Effector memory CD4-positive, alpha-beta T cell (primary cell): Measurements from ENCODE around the gene SENP1.

ENCODE experiments used
- DNase-seq, 3 donors: peaks; one replicate each; pipeline ENCODE4 v3.0.0-alpha.2; 2020
- H3K27ac ChIP-seq: 2 replicates; pipeline ENCODE4 v1.7.0; 2013; ENCODE audit warnings: mild to moderate bottlenecking, low read length, moderate library complexity; ENCODE audit not compliant: insufficient read depth, poor library complexity, severe bottlenecking
- H3K27me3 ChIP-seq: replicated peaks from 2 replicates; pipeline ENCODE4 v1.7.0; 2013; ENCODE audit warnings: mild to moderate bottlenecking, low read length; ENCODE audit not compliant: insufficient read depth, control insufficient read depth, poor library complexity, severe bottlenecking
- H3K36me3 ChIP-seq: 2 replicates; pipeline ENCODE4 v1.7.0; 2013; ENCODE audit warnings: mild to moderate bottlenecking, low read length, moderate library complexity; ENCODE audit not compliant: control insufficient read depth, insufficient read depth
- H3K4me1 ChIP-seq: 2 replicates; pipeline ENCODE4 v1.7.0; 2013; ENCODE audit warnings: low read length, mild to moderate bottlenecking; ENCODE audit not compliant: control insufficient read depth, insufficient read depth, poor library complexity, severe bottlenecking
- H3K4me3 ChIP-seq: 2 replicates; pipeline ENCODE4 v1.7.0; 2013; ENCODE audit warnings: low read length, low read depth, mild to moderate bottlenecking; ENCODE audit not compliant: insufficient read depth, poor library complexity, severe bottlenecking
- H3K9me3 ChIP-seq: 2 replicates; pipeline ENCODE4 v1.7.0; 2013; ENCODE audit warnings: mild to moderate bottlenecking, low read length, moderate library complexity; ENCODE audit not compliant: control insufficient read depth

Gene SENP1

DNA sequence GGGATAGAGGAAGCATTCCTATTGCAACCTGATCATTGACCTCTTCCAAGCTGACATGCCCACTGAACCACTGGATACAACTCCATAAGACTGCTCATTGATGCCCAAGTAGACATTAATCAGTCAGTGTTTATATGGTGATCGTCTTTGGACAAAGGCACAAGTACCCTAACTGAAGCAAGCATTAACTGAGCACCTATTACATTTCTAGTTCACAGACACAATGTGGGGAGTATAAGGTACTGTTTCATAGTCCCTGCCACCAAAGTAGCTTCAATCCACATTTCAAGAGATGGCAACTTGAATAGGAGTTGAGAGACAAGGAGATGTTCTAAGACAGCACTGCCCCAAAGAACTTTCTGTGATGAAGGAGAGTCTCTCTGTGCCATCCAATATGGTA is 90.8 kb downstream of the SENP1 start:
- Histone ChIP-seq H3K27ac (no peak overlapping the region), H3K4me3 (no peak overlapping the region), H3K27me3 (no peaks in the 10 kb centered on the region), H3K9me3 (no peaks in the 10 kb centered on the region), H3K36me3 (no peaks in the 10 kb centered on the region), H3K4me1 (no peaks in the 10 kb centered on the region)
- no peak for DNase-seq

DNA sequence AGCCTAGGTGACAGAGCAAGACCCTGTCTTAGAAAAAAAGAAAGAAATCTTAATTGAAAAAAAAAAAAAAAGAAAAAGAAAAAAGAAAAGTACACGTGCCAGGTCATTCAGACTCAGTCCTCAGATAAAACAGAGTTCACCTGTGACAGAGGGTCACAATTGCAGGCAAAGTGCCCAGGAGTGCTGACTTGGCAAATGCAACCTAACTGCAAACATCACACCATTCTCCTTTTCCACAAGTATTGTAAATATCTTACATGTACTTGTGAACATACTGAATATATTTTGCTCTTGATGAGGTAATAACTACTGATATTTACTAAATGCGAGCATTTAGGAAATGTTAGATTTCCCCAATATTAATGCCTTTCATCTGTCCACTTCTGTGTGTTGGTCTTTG is 92.6 kb downstream of the SENP1 start:
- H3K27ac ChIP-seq: no peak overlapping the region
- no peaks in the 10 kb centered on the region for H3K36me3 ChIP-seq
- no peak overlapping the region for H3K4me3 ChIP-seq
- no peaks in the 10 kb centered on the region for H3K27me3 ChIP-seq
- no peaks in the 10 kb centered on the region for H3K4me1 ChIP-seq
- no peaks in the 10 kb centered on the region for H3K9me3 ChIP-seq
- no peak for DNase-seq

DNA sequence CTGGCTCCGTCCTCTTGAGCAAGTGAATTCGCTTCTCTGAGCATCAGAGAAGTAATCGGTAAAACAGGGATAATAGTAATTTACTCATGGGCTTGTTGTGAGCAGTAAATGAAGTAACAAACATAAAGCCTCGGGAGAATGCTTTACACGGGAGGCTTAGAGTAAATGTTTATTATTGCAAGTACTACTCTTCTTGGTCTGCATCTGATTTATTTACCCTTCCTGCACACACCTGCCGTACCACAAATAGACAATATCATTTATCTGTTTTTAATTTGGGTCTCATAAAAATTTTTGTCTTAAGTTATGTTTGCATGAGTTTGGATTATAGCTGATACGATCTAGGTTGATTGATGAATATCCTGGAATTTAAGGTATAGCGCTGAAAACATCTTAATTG is 93.8 kb downstream of the SENP1 start:
- Histone ChIP-seq H3K4me1 (no peaks in the 10 kb centered on the region), H3K9me3 (no peaks in the 10 kb centered on the region), H3K36me3 (no peaks in the 10 kb centered on the region), H3K4me3 (no peak overlapping the region), H3K27me3 (peaks cover 2% of the 10 kb centered on the region), H3K27ac (no peak overlapping the region)
- DNase-seq: no peak

DNA sequence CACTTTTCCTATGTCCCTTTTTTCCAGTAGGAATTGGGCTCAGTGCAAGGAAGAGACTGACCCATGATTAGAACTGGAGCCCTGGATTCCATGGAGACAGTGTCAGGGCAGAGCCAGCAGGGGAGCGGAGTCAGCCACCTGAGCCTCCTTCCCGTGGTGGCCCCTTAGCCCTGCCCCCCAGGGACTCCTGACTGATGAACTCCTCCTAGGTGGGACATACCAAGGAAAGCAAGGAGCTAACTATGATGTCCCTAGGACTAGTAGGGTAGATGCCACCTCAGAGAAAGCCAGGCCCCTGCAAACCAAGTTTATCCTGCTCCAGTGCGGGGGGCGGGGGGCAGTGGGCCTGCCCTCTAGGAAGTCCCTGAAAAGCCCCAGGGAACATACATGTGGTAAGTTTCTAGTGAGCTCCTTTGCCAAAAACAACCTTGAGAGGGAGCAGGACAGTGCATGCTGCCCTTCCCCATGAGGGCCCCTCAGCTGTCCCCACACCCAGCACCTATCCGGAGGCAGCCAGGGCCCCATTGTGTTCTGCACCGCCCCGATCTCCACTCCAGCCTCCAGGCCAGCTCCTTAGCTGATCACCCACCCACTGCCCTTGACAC is 95.4 kb downstream of the SENP1 start:
- Histone ChIP-seq H3K4me1 (no peaks in the 10 kb centered on the region), H3K4me3 (no peak overlapping the region), H3K27ac (no peak overlapping the region), H3K27me3 (peaks cover 17% of the 10 kb centered on the region), H3K36me3 (no peaks in the 10 kb centered on the region), H3K9me3 (no peaks in the 10 kb centered on the region)
- no peak for DNase-seq

DNA sequence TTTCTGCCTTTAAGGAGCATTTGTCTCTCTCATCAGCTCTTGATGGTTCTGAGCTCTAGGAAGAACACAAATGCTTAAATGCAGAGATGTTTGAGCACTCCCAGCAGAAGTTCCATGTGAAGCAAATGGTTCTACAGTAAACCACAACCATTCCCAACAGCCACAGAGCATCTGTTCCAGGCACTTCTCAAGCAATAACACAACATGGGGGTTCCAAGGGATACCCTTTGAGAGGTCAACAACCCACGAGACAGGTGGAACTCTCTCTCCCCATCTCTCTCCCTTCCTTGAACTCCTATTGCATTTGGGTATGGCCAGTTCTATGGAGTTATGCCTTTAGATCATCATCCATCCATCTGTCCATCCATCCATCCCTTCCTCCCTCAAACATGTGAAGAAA is 96.4 kb downstream of the SENP1 start:
- no peak for DNase-seq
- H3K4me1 ChIP-seq: peaks cover 9% of the 10 kb centered on the region
- no peaks in the 10 kb centered on the region for H3K36me3 ChIP-seq
- no peak overlapping the region for H3K4me3 ChIP-seq
- peaks cover 27% of the 10 kb centered on the region for H3K27me3 ChIP-seq
- no peak overlapping the region for H3K27ac ChIP-seq
- H3K9me3 ChIP-seq: no peaks in the 10 kb centered on the region

DNA sequence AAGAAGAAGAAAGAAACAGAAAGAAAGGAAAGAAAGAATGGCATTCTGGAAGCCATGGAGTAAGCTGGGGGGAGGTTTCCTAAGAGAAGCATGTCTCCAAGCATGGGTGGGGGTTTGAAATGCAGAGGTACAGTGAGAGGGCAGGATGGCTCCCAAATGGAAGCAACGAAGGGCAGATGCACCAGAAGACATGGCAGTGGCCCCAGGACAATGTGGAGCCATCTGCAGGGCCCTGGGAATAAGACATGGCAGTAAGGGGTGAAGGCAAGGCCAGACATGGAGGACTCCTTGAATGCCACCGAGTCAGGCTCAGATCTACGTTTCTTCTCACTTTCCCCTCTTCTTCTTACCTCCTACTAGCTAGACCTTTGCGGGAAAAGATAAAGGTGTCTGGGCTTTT is 96.9 kb downstream of the SENP1 start:
- Histone ChIP-seq H3K27ac (no peak overlapping the region), H3K27me3 (peaks cover 32% of the 10 kb centered on the region), H3K4me1 (peaks cover 14% of the 10 kb centered on the region), H3K4me3 (no peak overlapping the region), H3K36me3 (no peaks in the 10 kb centered on the region), H3K9me3 (no peaks in the 10 kb centered on the region)
- DNase-seq: no peak

- Histone ChIP-seq H3K27ac (no peak overlapping the region), H3K36me3 (no peaks in the 10 kb centered on the region), H3K9me3 (no peaks in the 10 kb centered on the region), H3K4me3 (no peak overlapping the region), H3K27me3 (peaks cover 38% of the 10 kb centered on the region), H3K4me1 (peaks cover 20% of the 10 kb centered on the region)
- DNase-seq: no peak
These were observed 97.5 kb downstream of the SENP1 start for GRCh38 chr12:48008349-48008748.

DNA sequence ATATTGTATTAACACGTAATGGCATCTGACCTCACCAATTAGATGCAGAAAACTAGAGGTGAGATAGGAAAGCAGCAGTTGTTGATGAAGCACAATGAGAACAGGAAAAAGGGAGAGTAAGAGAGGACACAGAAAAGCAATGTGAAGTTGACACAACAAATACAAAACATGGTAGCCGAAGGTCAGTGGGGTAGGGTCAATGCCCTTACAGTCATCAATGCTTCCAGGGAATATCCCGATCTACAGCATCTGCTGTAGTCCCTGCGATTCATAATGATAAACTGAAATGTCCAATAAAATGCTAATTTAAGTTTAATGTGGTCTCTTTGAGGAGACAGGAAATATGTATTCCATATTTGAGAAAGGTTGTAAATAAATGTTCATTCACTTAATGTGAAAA is 98.7 kb downstream of the SENP1 start:
- Histone ChIP-seq H3K9me3 (no peaks in the 10 kb centered on the region), H3K27ac (no peak overlapping the region), H3K36me3 (no peaks in the 10 kb centered on the region), H3K4me1 (peaks cover 31% of the 10 kb centered on the region), H3K27me3 (peaks cover 48% of the 10 kb centered on the region), H3K4me3 (no peak overlapping the region)
- no peak for DNase-seq

DNA sequence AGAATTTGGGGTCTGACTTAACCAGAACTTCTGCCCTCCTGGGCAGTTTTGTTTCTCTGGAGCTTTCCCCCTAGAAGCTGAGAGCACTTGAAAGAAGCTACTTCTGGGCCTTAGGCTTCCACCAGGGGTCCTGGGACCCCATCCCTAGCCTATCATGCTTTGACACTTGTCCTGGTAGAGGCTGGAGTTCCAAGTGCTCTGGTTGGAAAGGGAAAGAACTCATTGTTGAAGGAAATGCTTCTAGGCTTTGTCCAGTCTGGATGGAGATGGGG is 100.2 kb downstream of the SENP1 start:
- Histone ChIP-seq H3K27ac (no peak overlapping the region), H3K9me3 (no peaks in the 10 kb centered on the region), H3K4me3 (no peak overlapping the region), H3K27me3 (peaks cover 63% of the 10 kb centered on the region), H3K4me1 (peaks cover 45% of the 10 kb centered on the region), H3K36me3 (no peaks in the 10 kb centered on the region)
- no peak for DNase-seq

DNA sequence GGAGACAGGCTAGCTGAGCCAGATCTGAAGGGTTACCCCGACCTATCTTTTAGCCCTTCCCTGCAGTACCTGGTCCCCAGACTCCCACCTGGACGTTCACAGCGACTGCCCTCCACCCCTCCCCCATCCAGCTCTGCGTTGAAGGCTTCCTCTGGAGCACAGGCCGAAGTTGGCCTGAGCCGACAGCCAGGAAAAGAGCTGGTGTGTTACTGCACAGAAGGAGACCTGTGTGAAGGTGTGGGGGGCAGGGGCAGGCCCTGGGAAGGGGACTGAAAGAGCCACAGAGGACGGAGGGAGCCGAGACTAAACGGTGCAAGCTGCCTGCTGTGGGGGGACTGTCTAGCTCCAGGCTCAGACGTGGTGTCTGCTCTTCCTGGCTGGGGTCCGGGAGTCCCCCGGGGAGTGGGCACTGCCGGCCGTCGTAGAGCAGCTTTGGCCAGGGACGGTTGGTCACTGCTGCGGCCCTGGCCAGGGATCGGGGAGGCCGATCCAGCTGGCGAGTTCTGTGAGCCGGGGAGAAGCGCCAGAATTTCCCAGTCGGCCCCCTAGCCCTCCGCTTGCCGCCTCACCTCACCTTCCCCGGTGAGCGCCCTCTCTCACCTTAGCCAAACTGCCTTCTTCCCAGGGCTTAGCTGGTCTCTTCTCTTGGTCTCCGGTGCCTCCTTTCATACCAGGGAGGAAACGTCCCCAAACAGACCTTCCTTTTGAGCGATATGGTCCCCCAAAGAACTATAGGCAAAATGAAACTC is 100.7 kb downstream of the SENP1 start:
- Histone ChIP-seq H3K9me3 (no peaks in the 10 kb centered on the region), H3K36me3 (no peaks in the 10 kb centered on the region), H3K27ac (no peak overlapping the region), H3K4me3 (peak overlapping the region; percentile 50), H3K27me3 (peaks cover 63% of the 10 kb centered on the region), H3K4me1 (peaks cover 45% of the 10 kb centered on the region)
- DNase-seq: no peak
